ENCODE results near the gene MAP3K4.

MAP3K4 gene

DNA sequence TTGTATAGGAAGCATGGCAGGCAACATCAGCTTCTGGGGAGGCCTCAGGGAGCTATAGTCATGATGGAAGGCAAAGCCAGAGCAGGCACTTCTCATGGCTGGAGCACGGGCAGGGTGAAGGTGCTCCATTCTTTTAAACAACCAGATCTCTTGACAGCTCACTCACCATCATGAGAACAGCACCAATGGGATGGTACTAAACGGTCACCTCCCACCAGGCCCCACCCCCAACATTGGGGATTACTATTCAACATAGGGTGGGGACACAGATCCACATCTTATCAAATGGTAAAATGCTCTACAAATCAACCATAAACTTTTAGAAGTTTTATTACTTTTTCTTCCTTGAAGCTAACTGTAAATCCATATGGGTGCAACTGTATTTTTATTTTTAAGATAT lies 61.5 kb downstream of the MAP3K4 start:
- Histone ChIP-seq H3K4me3 (ENCODE audit: low read length) (no peak overlapping the region), H3K9ac (ENCODE audit: low read depth, low read length) (no peak overlapping the region), H3K4me1 (ENCODE audit: insufficient read depth, low read length) (peaks cover 3% of the 10 kb centered on the region; the same call in 1 of the 2 replicates), H3K36me3 (ENCODE audit: insufficient read depth, low read depth, low read length) (peaks cover 28% of the 10 kb centered on the region), H3K27me3 (ENCODE audit: insufficient read depth, low read length) (no peaks in the 10 kb centered on the region), H3K27ac (ENCODE audit: low read length) (no peak overlapping the region), H3K9me3 (ENCODE audit: insufficient read depth, low read depth, low read length) (no peaks in the 10 kb centered on the region)

DNA sequence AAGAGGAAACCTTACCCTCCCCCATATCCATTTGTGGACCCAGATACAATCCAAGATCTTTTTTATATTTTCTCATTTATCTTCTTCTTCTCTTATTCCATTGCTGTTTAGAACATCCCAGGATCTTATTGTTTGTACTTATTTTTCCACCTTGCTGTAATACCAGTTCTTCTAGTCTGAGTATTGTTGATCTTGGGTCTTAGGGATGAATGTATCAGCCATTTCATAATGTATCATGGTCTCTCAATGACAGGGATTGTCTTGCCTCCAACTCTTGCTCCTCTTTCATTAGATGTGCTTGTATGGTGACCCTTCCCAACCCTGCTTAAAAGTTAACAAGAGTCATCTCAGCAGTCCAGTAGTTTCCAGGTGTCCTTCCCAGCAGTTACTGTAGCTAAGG lies 63.3 kb downstream of the MAP3K4 start:
- H3K36me3 ChIP-seq (ENCODE audit: insufficient read depth, low read depth, low read length), result peaks cover 14% of the 10 kb centered on the region; the same call in 1 of the 2 replicates
- H3K9ac ChIP-seq (ENCODE audit: low read depth, low read length), result no peak overlapping the region
- no peaks in the 10 kb centered on the region for H3K9me3 ChIP-seq (ENCODE audit: insufficient read depth, low read depth, low read length)
- peaks cover 3% of the 10 kb centered on the region; the same call in 1 of the 2 replicates for H3K4me1 ChIP-seq (ENCODE audit: insufficient read depth, low read length)
- H3K4me3 ChIP-seq (ENCODE audit: low read length), result no peak overlapping the region
- H3K27me3 ChIP-seq (ENCODE audit: insufficient read depth, low read length), result no peaks in the 10 kb centered on the region
- H3K27ac ChIP-seq (ENCODE audit: low read length), result no peak overlapping the region

DNA sequence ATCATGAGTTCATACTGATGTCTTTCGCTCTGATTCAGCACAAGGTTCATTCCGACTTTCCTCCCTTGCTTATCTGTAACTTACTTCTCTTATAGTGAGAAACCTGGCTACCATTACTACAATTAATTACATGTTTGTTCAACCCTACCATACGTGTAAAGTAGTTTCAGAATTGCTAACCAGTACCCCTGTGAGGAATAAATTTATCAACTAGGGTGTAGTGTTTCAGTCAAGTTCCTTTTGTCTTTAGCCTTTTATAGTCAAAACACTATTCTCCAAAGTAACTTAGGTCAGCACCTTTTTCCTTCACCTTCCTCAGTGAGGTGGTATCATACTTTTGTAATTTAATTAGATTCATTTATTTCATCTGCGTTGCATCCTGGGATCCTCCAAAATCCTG lies 64.9 kb downstream of the MAP3K4 start:
- Histone ChIP-seq H3K27me3 (ENCODE audit: insufficient read depth, low read length) (no peaks in the 10 kb centered on the region), H3K27ac (ENCODE audit: low read length) (no peak overlapping the region), H3K36me3 (ENCODE audit: insufficient read depth, low read depth, low read length) (0 out of 2 replicates have a peak, but pooled peaks cover 4% of the 10 kb centered on the region), H3K9me3 (ENCODE audit: insufficient read depth, low read depth, low read length) (no peaks in the 10 kb centered on the region), H3K4me3 (ENCODE audit: low read length) (no peak overlapping the region), H3K4me1 (ENCODE audit: insufficient read depth, low read length) (peaks cover 3% of the 10 kb centered on the region; the same call in 1 of the 2 replicates), H3K9ac (ENCODE audit: low read depth, low read length) (no peak overlapping the region)

DNA sequence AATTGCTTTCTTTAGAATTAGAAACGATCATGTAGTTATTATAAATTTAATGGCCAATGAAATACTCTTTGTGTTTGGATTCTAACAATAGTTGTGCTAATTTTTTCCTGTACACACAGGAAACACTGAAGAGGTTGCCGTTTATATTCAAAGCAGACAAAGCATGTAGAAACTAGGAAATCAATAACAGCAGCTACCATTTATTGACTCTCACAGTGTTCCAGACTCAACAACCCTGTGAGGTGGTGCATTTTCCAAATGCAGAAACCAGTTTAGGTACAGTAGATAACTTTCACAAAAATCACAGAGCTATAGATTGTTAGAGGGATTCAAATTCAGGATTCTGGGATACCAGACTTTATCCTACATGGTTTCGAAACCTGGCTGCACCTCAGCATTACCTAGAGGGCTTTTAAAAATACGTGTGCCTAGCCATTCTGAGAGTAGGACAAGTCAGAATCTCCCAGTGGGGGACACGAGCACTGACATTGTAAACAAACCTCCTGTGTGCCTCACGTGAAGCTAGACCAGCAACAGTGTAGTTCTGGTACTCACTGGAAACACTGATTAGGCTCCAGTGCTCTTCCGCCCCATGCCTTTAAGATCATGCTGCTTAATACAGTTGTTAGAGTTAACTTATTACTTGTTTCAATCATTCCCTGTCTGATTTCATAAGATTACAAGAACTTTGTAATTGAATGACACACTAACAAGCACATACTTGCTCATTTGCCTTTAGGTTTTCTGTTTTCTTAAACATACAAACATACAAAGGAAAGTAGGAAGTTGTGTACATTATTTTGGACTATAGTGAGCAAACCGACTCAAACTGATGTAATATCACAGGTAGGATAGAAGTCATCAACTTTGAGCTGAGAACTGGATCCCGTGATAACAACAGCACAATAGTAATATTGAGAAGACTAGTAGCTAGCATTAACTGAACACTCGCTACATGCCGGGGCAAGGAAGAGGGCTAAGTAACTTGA lies 65.8 kb downstream of the MAP3K4 start:
- H3K4me3 ChIP-seq (ENCODE audit: low read length), result no peak overlapping the region
- H3K27ac ChIP-seq (ENCODE audit: low read length), result no peak overlapping the region
- H3K4me1 ChIP-seq (ENCODE audit: insufficient read depth, low read length), result peaks cover 3% of the 10 kb centered on the region; the same call in 1 of the 2 replicates
- H3K9ac ChIP-seq (ENCODE audit: low read depth, low read length), result no peak overlapping the region
- H3K36me3 ChIP-seq (ENCODE audit: insufficient read depth, low read depth, low read length), result no peaks in the 10 kb centered on the region
- no peaks in the 10 kb centered on the region for H3K9me3 ChIP-seq (ENCODE audit: insufficient read depth, low read depth, low read length)
- no peaks in the 10 kb centered on the region for H3K27me3 ChIP-seq (ENCODE audit: insufficient read depth, low read length)

DNA sequence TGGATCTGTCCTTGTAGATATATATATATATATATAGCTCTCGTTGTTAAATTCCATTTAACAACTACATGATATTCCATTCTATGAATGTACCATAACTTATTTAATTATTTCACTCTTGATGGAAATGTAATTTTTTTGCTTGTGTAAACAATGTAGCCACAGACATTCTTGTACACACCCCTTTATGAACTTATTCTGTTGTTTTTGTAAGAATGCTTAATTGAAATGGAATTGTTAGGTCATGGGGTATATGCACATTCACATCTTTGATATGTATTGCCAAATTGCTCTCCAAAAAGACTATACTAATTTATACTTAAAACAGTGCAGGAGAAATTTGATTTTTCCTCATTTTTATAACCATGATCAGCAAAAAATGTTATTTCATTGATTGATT lies 67.2 kb downstream of the MAP3K4 start:
- H3K4me3 ChIP-seq (ENCODE audit: low read length), result no peak overlapping the region

DNA sequence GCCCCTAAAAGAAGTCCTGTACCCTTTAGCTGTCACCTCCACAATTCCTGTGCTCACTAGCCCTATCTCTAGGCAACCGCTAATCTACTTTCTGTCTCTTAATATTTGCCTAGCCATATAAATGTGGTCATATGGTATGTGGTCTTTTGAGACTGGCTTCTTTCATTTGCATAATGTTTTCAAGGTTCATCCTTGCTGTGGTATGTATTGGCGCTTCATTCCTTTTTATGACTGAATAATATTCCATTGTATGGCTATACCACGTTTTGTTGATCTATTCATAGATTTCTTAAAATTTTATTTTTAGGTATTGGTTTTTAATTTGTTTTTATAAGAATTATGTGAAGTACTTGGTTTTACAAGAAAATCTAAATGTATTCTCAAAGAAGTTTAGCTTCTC lies 70.0 kb downstream of the MAP3K4 start:
- Histone ChIP-seq H3K4me1 (ENCODE audit: insufficient read depth, low read length) (peaks cover 3% of the 10 kb centered on the region; the same call in 1 of the 2 replicates), H3K4me3 (ENCODE audit: low read length) (no peak overlapping the region), H3K27me3 (ENCODE audit: insufficient read depth, low read length) (no peaks in the 10 kb centered on the region), H3K36me3 (ENCODE audit: insufficient read depth, low read depth, low read length) (no peaks in the 10 kb centered on the region), H3K9me3 (ENCODE audit: insufficient read depth, low read depth, low read length) (no peaks in the 10 kb centered on the region), H3K27ac (ENCODE audit: low read length) (no peak overlapping the region), H3K9ac (ENCODE audit: low read depth, low read length) (no peak overlapping the region)

More for the DNA sequence above, 67.2 kb downstream of the MAP3K4 start:
- no peaks in the 10 kb centered on the region for H3K36me3 ChIP-seq (ENCODE audit: insufficient read depth, low read depth, low read length)
- H3K27me3 ChIP-seq (ENCODE audit: insufficient read depth, low read length), result no peaks in the 10 kb centered on the region
- H3K9ac ChIP-seq (ENCODE audit: low read depth, low read length), result no peak overlapping the region
- peaks cover 3% of the 10 kb centered on the region; the same call in 1 of the 2 replicates for H3K4me1 ChIP-seq (ENCODE audit: insufficient read depth, low read length)
- no peaks in the 10 kb centered on the region for H3K9me3 ChIP-seq (ENCODE audit: insufficient read depth, low read depth, low read length)
- no peak overlapping the region for H3K27ac ChIP-seq (ENCODE audit: low read length)

DNA sequence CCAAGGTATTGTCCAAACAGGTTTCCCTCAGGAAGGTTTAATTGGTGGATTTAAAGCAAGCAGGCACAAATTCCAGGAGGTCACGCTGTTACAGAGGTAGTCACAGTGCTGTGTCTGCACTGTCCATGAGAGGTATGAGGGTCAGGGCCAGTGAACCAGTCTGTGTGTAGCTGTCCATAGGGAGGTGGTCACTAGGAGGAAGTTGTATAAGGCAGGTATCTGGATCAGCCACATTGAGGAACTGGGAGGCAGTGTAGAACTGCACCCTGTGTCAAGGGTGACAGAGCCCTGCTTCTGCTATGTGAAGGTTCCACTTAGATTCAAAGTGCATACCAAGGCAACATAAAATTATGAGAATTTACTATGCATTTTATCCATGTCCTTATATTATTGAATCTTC lies 73.3 kb downstream of the MAP3K4 start:
- H3K9me3 ChIP-seq (ENCODE audit: insufficient read depth, low read depth, low read length), result no peaks in the 10 kb centered on the region
- no peaks in the 10 kb centered on the region for H3K36me3 ChIP-seq (ENCODE audit: insufficient read depth, low read depth, low read length)
- H3K27me3 ChIP-seq (ENCODE audit: insufficient read depth, low read length), result no peaks in the 10 kb centered on the region
- no peak overlapping the region for H3K9ac ChIP-seq (ENCODE audit: low read depth, low read length)
- H3K4me3 ChIP-seq (ENCODE audit: low read length), result no peak overlapping the region
- no peak overlapping the region for H3K27ac ChIP-seq (ENCODE audit: low read length)
- H3K4me1 ChIP-seq (ENCODE audit: insufficient read depth, low read length), result no peaks in the 10 kb centered on the region

DNA sequence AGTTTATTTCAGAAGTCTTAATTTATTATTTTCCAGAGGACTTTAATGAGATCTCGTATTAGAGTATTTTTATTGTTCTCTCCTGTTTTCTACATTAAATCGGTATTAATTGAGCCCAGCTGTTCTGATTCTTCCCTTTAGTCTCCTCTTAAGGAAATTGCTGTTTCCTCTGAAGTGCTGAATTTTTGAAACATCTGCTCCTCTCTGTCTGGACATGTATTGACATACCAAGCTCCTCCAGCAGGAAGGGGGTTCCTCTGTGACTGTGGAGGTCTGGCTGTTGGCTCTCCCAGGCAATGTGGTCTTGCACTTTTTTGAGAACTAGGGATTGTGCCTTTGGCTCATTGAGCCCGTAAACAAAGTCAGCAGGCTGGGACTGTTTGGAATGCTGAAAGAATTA lies 74.9 kb downstream of the MAP3K4 start:
- Histone ChIP-seq H3K4me3 (ENCODE audit: low read length) (no peak overlapping the region), H3K9me3 (ENCODE audit: insufficient read depth, low read depth, low read length) (no peaks in the 10 kb centered on the region), H3K36me3 (ENCODE audit: insufficient read depth, low read depth, low read length) (peaks cover 6% of the 10 kb centered on the region), H3K27ac (ENCODE audit: low read length) (no peak overlapping the region), H3K4me1 (ENCODE audit: insufficient read depth, low read length) (no peaks in the 10 kb centered on the region), H3K27me3 (ENCODE audit: insufficient read depth, low read length) (no peaks in the 10 kb centered on the region), H3K9ac (ENCODE audit: low read depth, low read length) (no peak overlapping the region)

DNA sequence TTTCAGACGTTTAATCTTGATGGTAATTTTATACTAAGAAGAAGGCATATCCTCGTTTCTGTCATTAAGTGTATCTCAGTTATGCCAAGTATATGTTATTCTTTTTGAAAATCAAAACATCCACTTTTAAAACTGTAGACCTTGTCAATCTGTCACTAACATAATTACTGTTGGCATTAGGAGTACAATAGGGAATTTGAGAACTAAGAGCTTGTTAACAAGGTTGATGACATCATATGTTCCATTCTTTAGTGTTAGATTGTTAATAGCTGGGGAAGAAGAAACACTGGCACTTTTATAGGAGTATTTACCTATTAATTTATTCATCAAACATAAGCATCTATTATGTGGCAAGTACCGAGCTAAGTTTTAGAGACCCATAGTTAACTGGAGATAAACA lies 76.2 kb downstream of the MAP3K4 start:
- no peak overlapping the region for H3K9ac ChIP-seq (ENCODE audit: low read depth, low read length)
- no peak overlapping the region for H3K4me3 ChIP-seq (ENCODE audit: low read length)
- no peaks in the 10 kb centered on the region for H3K9me3 ChIP-seq (ENCODE audit: insufficient read depth, low read depth, low read length)
- H3K36me3 ChIP-seq (ENCODE audit: insufficient read depth, low read depth, low read length), result peaks cover 6% of the 10 kb centered on the region
- no peak overlapping the region for H3K27ac ChIP-seq (ENCODE audit: low read length)
- no peaks in the 10 kb centered on the region for H3K4me1 ChIP-seq (ENCODE audit: insufficient read depth, low read length)
- H3K27me3 ChIP-seq (ENCODE audit: insufficient read depth, low read length), result no peaks in the 10 kb centered on the region

DNA sequence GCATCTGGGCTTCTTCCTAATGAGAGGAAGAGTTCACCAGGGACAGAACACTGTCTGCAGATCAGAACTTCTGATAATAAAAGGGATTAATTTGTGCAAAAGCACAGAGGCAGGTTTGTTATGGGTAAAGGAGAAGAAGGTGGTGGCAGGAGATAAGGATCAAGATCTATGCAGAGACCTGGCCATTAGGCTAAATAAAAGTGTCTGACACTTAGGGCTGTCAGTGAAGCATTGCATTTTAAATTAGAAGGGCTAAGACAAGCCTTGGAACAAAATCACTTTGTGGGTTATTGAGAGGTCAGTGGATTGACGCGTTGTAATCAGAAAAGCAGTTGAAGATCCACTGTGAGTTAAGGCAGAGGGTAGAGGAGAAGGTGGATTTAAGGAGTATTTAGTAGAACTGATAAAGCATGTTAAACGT lies 76.8 kb downstream of the MAP3K4 start:
- H3K9ac ChIP-seq (ENCODE audit: low read depth, low read length), result no peak overlapping the region
- peaks cover 6% of the 10 kb centered on the region for H3K36me3 ChIP-seq (ENCODE audit: insufficient read depth, low read depth, low read length)
- no peak overlapping the region for H3K4me3 ChIP-seq (ENCODE audit: low read length)

DNA sequence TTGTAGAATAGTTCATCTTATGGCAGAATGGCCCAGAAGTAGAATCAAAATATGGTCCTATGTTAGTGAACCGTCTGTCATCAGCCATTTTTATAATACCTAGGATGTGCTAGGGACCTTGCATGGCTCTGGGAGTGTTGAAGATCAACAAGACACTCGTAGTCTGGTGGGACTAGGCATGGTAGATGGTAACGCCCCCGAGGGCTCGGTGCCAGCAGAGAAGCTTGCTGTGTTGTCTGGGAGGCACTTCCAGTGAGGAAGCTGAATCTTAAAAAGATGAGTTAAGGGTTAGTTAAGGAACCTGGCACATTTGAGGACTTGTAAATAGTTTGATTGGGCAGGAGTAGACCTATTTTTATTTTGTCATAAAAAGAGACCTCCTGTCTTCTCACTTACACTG lies 82.4 kb downstream of the MAP3K4 start:
- H3K9ac ChIP-seq (ENCODE audit: low read depth, low read length), result no peak overlapping the region
- no peaks in the 10 kb centered on the region for H3K27me3 ChIP-seq (ENCODE audit: insufficient read depth, low read length)
- no peak overlapping the region for H3K27ac ChIP-seq (ENCODE audit: low read length)
- H3K9me3 ChIP-seq (ENCODE audit: insufficient read depth, low read depth, low read length), result no peaks in the 10 kb centered on the region
- H3K36me3 ChIP-seq (ENCODE audit: insufficient read depth, low read depth, low read length), result peaks cover 37% of the 10 kb centered on the region
- no peaks in the 10 kb centered on the region for H3K4me1 ChIP-seq (ENCODE audit: insufficient read depth, low read length)
- H3K4me3 ChIP-seq (ENCODE audit: low read length), result no peak overlapping the region

More for the DNA sequence above, 76.8 kb downstream of the MAP3K4 start:
- no peaks in the 10 kb centered on the region for H3K27me3 ChIP-seq (ENCODE audit: insufficient read depth, low read length)
- H3K4me1 ChIP-seq (ENCODE audit: insufficient read depth, low read length), result no peaks in the 10 kb centered on the region
- no peaks in the 10 kb centered on the region for H3K9me3 ChIP-seq (ENCODE audit: insufficient read depth, low read depth, low read length)
- no peak overlapping the region for H3K27ac ChIP-seq (ENCODE audit: low read length)
